Activated T-cell treated with anti-CD3 and anti-CD28 coated beads for 48 hours (primary cell): ENCODE results near the gene FRK.
"Not testable (repeated sequence)": the region's sequence is repeated elsewhere in the genome, so short reads cannot be mapped to it uniquely, and the experiment has no call there.

Experiments used
- DNase-seq: peaks from one replicate; pipeline ENCODE4 v3.0.0-alpha.2; 2020; ENCODE audit warnings: low read depth

FRK gene

DNA sequence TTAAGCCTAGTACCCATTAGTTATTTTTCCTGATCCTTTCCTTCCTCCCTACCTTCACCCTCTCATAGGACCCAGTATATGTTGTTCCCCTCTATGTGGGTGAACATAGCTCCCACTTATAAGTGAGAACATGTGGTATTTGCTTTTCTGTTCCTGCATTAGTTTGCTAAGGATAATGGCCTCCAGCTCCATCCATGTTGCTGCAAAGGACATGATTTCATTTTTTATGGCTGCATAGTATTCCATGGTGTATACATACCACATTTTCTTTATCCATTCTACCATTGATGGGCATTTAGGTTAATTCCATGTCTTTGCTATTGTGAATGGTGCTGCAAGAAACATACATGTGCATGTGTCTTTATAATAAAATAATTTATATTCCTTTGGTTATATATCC lies 115.9 kb downstream of the FRK start:
- DNase-seq = not testable (repeated sequence)

DNA sequence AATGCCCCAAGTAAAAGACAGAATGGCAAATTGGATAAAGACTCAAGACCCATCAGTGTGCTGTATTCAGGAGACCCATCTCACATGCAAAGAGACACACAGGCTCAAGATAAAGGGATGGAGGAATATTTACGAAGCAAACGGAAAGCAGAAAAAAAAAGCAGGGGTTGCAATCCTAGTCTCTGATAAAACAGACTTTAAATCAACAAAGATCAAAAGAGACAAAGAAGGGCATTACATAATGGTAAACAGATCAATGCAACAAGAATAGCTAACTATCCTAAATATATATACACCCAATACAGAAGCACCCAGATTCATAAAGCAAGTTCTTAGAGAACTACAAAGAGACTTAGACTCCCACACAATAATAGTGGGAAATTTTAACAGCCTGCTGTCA lies 123.2 kb downstream of the FRK start:
- DNase-seq = not testable (repeated sequence)

DNA sequence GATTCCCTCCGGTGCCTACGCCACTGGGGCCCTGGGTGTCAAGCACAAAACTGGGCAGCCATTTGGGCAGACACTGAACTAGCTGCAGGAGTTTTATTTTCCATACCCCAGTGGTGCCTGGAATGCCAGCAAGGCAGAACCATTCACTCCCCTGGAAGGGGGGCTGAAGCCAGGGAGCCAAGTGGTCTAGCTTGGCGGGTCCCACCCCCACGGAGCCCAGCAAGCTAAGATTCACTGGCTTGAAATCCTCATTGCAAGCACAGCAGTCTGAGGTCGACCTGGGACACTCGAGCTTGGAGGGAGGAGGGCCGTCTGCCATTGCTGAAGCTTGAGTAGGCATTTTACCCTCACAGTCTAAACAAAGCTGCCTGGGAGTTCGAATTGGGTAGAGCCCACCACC lies 125.3 kb downstream of the FRK start:
- no peak for DNase-seq

DNA sequence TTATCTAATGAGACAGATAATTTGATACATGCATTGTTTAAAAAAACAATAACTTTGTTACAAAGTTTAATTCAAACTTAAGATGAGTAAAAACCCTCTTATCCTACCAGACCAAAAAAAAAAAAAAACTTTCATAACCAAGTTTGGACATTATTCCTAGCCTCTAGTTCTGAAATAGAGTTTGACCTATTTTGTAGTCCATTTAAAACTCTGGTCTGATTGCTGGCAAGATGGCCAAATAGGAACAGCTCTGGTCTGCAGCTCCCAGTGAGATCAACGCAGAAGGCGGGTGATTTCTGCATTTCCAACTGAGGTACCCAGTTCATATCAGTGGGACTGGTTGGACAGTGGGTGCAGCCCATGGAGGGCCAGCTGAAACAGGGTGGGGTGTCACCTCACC lies 125.9 kb downstream of the FRK start:
- DNase-seq = no peak

DNA sequence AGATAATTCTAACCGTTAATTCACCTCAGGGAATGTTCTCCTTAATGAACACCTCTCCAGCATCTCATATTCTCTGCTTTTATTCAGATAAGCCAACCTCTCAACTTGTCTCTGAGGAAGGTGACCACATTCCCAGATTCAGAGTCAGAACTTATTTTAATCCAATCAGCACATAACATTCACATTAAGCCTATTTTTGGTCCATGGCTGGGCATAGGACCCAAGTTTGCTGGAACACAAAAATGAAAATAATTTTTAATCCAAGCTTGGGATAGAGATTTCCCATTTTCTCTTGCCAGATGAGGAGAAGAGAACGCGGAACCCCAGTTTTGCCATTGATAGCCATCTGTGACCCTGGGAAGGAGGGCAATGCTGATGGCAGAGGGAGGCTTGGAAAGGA lies 126.5 kb downstream of the FRK start:
- no peak for DNase-seq

DNA sequence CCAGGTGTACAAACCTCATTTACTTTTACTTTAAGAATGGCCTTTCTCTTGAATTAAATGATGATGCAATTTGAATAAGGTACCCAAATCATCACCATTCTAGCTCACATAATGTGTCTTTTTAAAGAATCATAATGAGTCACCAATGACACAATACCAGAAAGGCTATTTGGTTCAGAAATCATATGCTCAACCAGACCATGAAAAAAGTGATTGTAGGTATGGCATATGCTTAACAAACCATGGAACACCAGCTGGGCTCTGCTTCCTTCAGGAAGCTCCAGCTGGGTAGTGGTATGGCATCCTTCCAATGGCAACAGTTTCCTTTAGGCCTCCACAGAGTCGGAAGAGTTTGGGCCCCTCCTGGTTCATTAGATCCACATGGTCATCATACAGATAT lies 128.2 kb downstream of the FRK start:
- DNase-seq = no peak

DNA sequence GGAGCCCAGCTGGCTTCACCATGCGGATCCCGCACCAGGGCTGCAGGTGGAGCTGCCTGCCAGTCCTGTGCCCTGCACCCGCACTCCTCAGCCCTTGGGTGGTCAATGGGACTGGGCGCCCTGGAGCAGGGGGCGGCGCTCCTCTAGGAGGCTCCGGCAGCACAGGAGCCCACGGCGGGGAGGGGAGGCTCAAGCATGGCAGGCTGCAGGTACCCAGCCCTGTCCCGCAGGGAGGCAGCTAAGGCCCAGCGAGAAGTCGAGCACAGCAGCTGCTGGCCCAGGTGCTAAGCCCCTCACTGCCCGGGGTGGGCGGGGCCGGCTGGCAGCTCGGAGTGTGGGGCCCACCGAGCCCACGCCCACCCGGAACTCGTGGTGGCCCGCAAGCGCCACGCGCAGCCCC lies 132.7 kb downstream of the FRK start:
- DNase-seq = not testable (repeated sequence)

DNA sequence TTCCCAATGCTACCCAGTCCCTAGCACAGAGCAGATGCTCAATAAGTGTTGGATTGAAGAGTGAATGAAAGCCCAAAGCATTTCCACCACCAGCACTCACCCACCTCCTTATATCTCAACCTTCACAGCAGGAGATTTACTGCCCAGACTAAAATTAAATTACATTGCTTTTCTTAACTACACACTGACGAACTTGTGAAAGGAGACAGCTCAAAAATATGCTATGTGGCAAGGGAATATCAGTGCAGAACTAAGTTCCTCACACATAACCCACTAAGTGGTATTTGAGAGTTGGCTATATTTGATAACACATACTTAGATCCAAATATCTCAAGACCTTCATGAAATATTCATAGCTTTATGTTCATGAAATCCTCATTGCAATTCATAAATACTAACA lies 137.7 kb downstream of the FRK start:
- no peak for DNase-seq

DNA sequence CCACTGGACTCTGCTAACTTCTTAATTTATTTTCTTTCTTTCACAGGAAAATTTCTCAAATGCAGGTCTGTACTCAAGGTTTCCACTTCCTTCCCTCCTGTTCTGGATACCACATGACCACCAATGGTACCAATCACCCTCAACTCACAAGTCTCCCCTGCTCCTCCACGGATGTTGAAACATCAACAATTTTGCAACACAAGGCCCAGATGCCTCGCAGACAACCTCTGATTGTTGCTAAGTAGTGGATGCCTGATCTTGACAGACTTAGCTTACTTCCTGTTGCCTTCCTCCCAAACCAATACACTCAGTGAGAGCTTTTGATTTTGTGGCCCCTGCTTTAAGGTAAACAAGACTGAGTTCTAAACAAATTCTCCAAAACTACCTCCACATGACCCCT lies 146.6 kb downstream of the FRK start:
- DNase-seq = no peak

DNA sequence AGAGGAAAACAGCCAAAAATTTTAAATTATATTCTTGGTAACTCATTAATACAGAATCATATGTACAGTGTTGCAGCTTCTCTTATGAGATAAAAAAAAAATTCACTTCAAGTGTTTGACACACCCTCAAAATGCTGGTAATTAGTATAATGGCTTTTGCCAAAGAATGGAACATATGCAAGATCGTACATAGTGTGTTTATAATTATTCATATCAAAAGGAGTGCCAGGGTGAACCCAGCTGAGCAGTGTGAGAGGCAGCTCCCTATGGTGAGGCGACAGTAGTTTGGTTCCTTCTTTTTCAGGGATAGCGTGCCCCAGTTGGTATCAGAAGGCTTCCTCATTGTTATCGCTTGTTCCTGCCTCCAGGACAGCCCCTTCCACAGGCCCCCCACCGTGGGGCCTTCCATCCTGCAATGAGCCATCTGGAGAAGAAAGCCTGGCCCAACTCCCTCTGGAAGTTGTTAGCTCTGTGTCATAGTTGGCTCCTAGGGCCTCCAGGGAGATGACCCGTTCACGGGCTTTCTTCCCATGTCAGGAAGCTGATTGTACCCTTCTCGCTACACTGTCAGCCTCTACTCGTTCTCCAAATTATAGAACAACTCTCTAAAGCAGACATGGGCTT lies 150.7 kb downstream of the FRK start:
- no peak for DNase-seq

DNA sequence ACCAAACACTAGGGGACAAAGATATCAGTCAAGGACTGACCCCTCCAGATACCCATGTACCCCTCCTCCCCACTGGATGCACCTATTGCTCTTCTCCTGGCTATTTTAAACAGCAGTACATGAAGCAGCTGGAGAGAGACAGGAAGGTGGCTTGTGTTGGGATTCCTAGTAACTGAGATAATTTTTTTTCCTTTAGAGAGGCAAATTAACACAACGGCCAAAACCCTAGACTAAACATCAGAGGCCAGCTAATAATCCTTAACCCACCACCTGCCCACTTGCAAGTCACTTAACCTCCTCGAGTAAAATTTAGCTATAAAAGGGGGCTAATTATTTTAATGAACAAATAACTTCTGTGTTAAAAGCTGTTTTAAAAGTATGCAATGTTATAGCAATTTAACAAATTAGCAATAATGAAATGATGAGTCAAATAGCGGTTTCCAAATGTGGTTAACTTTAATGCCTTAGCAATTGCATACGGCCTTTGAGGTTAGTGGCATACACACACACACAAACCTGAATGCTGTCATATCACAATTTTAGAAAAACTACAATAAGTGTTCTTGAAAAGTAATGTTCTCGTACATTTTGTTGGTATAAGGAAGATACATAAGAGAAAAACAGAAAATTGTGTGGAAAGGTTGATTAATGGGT lies 151.7 kb downstream of the FRK start:
- DNase-seq = no peak

DNA sequence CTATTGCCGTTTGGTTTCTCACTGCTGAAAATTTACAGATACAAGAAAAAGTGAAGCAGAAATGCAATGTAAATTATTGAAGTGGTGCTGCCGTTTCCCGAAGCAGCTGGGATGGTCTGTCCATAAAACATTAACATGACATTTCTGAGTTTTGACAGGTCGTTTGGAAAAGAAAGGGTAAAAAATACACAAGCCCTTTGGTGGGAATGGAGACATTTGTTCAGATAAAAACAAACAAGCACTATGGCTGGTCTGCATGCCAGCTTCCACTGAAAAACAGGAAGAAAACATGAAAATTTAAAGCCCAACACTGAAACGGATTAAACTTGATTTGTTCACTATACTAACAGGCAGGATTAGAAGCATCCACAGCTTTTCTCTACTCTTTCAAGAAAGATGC lies 155.2 kb downstream of the FRK start:
- no peak for DNase-seq

DNA sequence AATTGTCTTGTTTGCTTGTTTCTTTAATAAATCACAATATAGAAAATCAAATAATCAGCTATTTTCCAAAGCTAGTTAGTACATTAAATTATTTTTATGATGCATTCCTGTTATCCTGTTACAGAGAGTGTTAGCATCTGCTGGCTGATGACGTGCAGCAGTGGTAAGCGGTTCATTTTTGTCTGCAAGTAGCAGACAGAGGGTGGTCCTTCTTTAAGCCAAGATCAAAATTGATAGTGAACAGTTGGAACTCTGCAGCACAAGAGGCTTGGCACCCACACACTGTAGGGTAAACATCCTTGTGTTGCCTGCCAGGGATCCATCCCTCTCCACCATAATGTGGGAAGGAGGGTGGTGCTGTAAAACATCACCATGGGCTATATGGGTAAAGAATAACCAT lies 158.3 kb downstream of the FRK start:
- DNase-seq = no peak

DNA sequence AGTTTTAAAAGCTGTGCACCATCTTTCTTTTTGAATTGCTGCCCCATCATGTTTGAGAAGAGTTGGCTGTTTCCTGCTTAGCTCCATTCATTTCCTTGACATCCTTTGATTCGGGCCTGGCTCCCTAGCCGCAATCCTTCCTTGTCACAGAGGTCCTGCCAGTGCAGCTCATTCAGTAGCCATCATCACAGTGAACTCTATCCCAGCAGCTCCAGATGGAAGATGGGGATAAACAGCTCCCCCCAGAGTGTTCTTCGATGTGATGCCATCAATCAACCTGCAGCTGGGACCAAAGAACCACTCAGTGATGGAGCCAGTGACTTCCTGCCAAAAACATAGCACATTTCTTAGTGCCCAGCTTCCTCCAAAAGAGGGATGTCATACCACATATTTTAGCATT lies 158.8 kb downstream of the FRK start:
- no peak for DNase-seq

DNA sequence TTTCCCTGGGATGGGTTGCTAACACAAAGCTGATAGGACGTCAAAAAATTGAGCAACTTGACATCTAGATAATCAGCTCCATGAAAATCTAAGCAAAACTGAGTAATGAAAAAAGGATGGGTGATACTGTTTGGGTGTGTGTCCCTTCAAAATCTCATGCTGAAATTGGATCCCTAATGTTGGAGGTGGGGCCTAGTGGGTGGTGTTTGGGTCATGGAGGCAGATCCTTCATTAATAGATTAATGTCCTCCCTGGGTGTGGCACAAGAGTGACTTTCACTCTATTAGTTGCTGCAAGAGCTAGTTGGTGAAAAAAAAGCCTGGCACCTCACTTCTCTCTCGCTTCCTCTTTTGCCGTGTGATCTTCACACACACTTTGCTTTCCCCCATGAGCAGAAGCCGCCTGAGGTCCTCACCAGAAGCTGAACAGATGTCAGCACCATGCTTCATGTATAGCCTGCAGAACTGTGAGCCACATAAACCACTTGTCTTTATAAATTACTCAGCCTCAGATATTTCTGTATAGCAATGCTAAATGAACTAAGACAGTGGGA lies 160.9 kb downstream of the FRK start:
- DNase-seq = no peak

DNA sequence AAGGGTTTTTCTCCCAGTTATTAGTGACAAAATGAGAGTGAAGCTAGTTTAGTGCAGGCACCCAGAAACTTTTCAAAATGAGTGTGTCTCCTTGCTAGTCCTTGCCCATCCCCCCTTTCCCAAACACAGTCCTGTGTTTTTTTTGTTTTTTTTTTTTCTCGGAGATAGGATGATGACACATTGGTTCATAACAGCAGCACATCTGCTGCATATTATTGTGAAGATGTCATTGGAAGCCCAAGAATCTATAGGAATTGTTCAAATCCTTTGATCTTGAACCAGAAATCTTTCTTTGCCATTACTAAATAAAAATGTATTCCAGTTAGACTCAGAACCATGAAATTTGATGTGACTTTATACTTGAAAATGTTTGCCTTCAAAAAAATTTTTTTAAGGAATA lies 162.4 kb downstream of the FRK start:
- no peak for DNase-seq

DNA sequence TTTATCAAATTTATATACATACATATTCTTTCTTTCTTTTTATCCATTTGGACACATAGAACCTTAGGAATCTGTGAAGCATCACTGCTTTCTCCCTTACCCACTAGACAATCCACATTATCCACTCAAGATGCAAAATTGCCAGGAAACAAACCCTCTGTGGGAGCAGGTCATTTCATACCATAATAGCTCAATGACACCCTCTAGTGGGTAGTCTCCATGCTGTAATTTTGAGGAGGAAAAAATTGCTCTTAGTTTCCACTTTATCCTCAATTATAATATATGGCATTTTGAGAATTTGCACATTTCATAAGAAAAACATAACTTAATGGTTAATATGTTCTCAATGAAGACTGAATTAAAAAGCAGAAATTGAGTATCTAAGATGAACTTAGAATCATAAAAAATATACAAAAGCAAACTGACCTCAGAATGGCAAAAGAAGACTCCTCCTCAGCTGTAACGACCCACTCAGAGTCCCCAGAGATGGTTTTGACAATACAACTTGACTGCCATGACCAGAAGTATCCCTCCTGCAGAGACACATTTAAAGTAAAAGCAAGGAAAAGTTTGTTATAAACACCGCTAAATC lies 164.1 kb downstream of the FRK start:
- no peak for DNase-seq

DNA sequence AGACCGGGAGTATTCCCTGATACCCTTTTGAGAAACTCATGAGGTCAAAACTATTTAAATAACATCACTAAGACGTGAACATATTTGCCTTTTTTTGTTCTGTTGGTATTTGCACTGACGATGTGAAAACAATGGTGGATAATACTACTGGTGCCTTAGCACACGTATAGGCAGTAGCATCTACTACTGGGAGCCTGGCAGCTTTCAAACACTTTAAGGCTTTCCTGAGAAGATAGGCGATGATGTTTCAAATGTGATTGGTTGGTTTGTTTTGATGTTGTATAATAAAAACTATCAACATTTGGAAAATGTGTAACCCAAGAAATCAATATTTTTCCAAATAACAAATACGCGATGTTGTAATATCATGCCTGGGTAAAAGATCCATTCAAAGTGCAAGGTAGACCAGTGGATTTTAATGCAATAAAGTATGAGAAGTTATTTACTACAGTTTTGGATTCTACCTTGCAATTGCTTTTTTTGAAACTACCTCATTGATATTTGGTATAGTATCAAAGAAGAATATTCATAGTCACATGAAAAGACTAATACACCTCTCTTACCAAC lies 166.2 kb downstream of the FRK start:
- DNase-seq = no peak

DNA sequence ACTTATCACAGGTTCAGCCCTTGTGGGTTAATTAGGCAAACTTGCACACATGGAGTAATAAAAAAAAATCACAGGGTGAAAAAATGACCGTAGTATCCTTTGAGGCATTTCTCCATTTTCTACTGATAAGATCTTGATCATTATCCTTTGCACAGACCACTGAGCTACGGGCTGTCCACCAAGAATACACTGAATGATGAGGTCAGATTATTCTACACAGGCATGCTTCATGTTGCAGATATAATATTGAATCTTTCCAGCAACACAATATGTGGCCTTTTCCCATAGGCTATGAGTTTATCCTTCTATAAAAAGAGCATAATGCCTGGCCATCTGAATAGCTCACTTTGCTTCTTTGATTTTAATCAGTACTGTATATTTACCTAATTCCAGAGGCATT lies 168.9 kb downstream of the FRK start:
- no peak for DNase-seq

DNA sequence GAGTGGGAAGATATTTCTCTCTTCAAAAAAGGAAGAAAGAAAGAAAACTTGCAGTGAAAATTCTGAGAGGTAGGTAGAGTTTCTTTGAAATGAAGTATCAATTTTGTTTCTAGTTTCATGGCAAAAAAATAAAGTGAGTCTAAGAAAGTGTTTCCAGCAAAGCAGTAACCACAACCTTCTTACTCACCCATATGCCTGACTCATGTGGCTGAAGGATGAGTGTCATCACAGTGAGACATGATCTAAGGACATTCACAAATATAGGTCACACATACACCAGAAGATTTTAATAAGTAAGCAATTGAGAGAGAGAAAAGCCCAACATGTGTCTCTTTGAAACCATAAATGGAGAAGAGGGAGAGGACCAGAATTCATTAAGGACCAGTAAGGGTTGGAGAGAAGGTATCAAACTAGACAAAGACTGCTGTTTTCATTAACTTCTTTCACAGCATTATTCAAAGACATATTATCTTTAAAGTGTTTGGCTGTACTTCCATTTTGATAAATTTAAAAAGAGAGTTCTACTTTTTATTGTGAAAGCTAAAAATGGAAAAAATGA lies 169.5 kb downstream of the FRK start:
- no peak for DNase-seq

DNA sequence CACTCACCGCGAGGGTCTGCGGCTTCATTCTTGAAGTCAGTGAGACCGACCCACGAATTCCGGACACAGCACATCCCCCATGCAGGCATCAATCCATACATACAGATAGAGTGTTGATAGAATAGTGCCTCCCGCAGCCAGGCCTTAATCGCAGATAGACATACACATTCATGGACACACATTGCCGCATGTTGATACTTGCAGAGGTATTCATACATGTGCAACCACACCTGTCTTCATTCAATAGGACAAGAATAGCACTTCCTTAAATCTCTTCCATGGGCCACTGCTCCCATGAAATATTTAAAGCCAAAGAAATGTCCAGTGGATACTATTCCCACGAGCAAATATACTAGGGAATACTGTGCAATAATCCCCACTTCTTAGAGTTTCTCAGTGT lies 170.5 kb downstream of the FRK start:
- no peak for DNase-seq

DNA sequence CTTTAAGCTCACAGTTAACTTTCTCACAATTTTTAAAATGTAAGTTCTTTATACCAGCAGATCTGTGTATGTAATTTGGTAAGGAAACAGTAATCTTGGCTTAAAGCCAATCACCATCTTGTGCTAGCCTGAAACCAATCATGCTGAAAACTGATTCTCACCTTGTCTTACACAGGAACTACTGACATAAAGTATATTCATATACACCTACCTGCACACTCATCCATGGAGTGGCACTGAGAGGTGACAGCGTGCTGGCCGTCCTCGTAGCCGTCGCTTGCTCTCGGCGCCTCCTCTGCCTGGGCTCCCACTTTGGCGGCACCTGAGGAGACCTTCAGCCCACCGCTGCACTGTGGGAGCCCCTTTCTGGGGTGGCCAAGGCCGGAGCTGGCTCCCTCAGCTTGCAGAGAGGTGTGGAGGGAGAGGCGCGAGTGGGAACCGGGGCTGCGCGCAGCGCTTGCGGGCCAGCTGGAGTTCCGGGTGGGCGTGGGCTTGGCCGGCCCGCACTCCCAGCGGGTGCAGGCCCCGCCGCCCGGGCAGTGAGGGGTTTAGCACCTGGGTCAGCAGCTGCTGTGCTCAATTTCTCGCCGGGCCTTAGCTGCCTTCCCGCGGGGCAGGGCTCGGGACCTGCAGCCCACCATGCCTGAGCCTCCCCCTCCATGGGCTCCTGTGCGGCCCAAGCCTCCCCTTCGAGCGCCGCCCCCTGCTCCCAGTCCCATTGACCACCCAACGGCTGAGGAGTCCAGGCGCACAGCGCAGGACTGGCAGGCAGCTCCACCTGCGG lies 171.8 kb downstream of the FRK start:
- not testable (repeated sequence) for DNase-seq
